Adrenal gland (tissue), 12 donors: ENCODE measurements around the gene INTS1. TPM values are rescaled to one million over a fixed set of nuclear protein-coding genes. Genes with fewer than 3 reads are reported as not detected.
A peak's percentile ranks its signal among the peaks of the same experiment; 100 is the strongest.

Source experiments
- DNase-seq, 7 donors: peaks; one replicate each; pipeline ENCODE4 v3.0.0-alpha.2; 2019 to 2020
- H3K27ac ChIP-seq, 5 donors: fragments of 200-600 bp; sonication (generic) in 4 of 5; 1 replicate in 3 of 5; 2 replicates in 2 of 5; pipeline versions ENCODE4 v1.5.1 to v1.8.0; 2016 to 2020; ENCODE audit warnings: mild to moderate bottlenecking in 1 of 5
- H3K27me3 ChIP-seq: fragments of 200-600 bp; 2 replicates; pipeline ENCODE4 v1.8.0; 2021
- H3K36me3 ChIP-seq, 2 donors: fragments of 200-600 bp; replicated peaks in 1 of 2; 1 replicate in 1 of 2; 2 replicates in 1 of 2; pipeline versions ENCODE4 v1.5.1 to v1.8.0; 2018 to 2022
- H3K4me1 ChIP-seq, 2 donors: fragments of 200-600 bp; replicated peaks in 1 of 2; 1 replicate in 1 of 2; 2 replicates in 1 of 2; pipeline versions ENCODE4 v1.5.1 to v1.8.0; 2018 to 2021
- H3K4me3 ChIP-seq, 4 donors: fragments of 200-600 bp; sonication (generic) in 3 of 4; one replicate each; pipeline ENCODE4 v1.5.1; 2016 to 2018
- H3K9me3 ChIP-seq, 3 donors: fragments of 200-600 bp; sonication (generic) in 1 of 3; replicated peaks in 1 of 3; 1 replicate in 2 of 3; 2 replicates in 1 of 3; pipeline versions ENCODE4 v1.5.1 to v1.8.0; 2016 to 2021
- POLR2A ChIP-seq, 2 donors: fragments of 450-650 bp; IDR thresholded peaks; one replicate each; pipeline ENCODE4 v1.6.1; 2017; ENCODE audit warnings: antibody characterized with exemption in 2 of 2, mild to moderate bottlenecking in 2 of 2, moderate library complexity in 1 of 2
- WGBS, 4 donors: extraction: QIAGEN DNeasy Blood & Tissue Kit in 2 of 4; methylation state at CpG; one replicate each; pipeline versions ENCODE4 v1.1.5 to v1.1.7; 2013 to 2017; 5-methylcytosine and 5-hydroxymethylcytosine counted together
- intact Hi-C, 2 donors: fragments of 100-400 bp; cut with DNase I; formaldehyde crosslinking; loops; one replicate each; pipeline versions ENCODE4 v1.14.1 to v1.15.0; 2022 to 2023
- polyA plus RNA-seq, 3 donors: library from polyadenylated mRNA; stranded (reverse); fragments of 200-250 nt in 2 of 3; fragments of 350-450 nt in 1 of 3; fragmentation: Illumina TruSeq in 1 of 3; extraction: RNeasy Lipid Tissue Mini Kit (QIAGEN cat#74804) in 1 of 3; gene quantifications; one replicate each; pipeline ENCODE4 v1.2.3, GENCODE V29; 2013 to 2014
- total RNA-seq, 9 donors: library from RNA; depleted of rRNA in 4 of 9; stranded (reverse); fragments of >200 nt in 4 of 9; fragments of 120-200 nt in 1 of 9; fragmentation: NEBNext Ultra II Directional in 1 of 9; extraction: Animal tissue kit (Norgen Biotek cat#: 25700) in 1 of 9; gene quantifications; one replicate each; pipeline versions ENCODE4 v1.1.0 to v1.2.4, GENCODE V29; 2013 to 2023
- TF ChIP-seq, protein P1 (sequence below), 6 experiments: fragments of 450-650 bp in 4 of 6; fragments of 200-600 bp in 2 of 6; sonication (generic) in 1 of 6; IDR thresholded peaks; 1 replicate in 5 of 6; 2 replicates in 1 of 6; pipeline versions ENCODE4 v1.5.1 to v1.8.0; 2016 to 2021; ENCODE audit warnings: antibody characterized with exemption in 6 of 6, mild to moderate bottlenecking in 2 of 6, moderate library complexity in 1 of 6
- donor health status: healthy with polysubstance abuse.
- donor health status: Bipolar disorder and iron deficiency.
- donor health status: DM: yes; HTN: yes; CAD: no.
- donor health status: DM: no; HTN: no; CAD: no.
- donor health status: DM: no; HTN: no; CAD: no.
- donor health status: DM: yes; HTN: yes; CAD: no.

The INTS1 gene
- total and polyA plus RNA-seq, 12 donors = 4.7 to 152 (median 72.8) TPM

DNA sequence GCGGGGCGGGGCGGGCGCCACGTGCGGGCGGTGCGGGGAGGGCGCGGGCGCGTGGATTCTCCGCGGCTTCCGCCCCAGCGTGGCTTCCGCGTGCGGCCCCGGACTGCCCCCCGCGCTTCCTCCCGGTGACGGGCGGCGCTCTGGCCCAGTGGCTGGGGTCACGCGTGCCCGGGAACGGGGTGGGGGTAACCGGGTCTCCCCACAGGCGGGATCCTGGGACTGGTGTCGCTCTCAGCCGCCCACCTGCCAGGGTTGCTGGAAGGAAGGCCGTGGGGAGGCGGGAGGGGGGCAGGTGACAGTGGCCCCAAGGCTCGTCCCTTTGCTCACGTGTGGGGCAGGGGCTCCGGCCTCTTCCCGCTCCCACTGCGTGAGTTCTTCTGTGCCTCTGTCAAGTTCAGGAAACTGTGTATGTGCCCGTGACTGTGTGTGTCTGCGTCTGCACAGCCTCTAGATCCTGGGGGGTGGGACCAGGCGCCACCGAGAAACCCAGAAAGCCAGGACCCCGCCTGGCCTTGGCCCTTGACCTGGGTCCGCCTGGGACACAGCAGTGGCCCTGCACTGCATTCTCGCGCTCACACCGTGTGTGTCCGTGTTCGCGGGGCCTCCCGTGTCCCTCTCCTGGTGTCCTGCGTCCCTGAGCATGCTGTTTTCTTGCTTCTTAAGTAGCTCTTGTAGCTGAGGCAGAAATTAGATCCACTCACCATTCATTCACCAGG, 27.2 kb upstream of the INTS1 start:
- DNase-seq = peak; percentile 50 to 81 (median 66)
- intact Hi-C loops = no loop called here
- 0 to 4% (median 1%) methylated on average over 1 to 52 of the region's 55 CpGs for WGBS, 4 donors

DNA sequence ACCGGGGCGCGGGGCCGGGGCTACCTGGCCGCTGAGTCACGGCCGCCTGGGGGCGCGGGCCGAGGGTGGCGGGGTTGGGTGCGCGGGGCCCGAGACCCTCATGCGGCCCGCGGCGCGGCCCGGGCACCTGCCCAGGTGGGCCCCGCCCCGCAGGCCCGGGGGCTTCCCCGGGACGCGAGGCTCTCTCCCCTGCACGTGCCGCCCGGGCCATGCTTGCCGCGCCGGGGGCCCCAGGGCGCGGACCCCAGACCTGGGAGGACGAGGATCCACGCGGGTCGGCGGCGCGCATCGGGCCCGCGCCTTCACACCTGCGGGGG, 26.7 kb upstream of the INTS1 start:
- TF ChIP-seq, protein P1, sequence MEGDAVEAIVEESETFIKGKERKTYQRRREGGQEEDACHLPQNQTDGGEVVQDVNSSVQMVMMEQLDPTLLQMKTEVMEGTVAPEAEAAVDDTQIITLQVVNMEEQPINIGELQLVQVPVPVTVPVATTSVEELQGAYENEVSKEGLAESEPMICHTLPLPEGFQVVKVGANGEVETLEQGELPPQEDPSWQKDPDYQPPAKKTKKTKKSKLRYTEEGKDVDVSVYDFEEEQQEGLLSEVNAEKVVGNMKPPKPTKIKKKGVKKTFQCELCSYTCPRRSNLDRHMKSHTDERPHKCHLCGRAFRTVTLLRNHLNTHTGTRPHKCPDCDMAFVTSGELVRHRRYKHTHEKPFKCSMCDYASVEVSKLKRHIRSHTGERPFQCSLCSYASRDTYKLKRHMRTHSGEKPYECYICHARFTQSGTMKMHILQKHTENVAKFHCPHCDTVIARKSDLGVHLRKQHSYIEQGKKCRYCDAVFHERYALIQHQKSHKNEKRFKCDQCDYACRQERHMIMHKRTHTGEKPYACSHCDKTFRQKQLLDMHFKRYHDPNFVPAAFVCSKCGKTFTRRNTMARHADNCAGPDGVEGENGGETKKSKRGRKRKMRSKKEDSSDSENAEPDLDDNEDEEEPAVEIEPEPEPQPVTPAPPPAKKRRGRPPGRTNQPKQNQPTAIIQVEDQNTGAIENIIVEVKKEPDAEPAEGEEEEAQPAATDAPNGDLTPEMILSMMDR (IDR thresholded peaks at IDR 0.05) = no peak
- no peak for TF ChIP-seq POLR2A (IDR thresholded peaks at IDR 0.05)
- Histone ChIP-seq H3K27me3 (no peaks in the 10 kb centered on the region), H3K4me1 (peaks cover 29 to 34% of the 10 kb centered on the region in 2 donors), H3K27ac (peak overlapping the region; percentile 82 to 98 (median 93)), H3K4me3 (peak overlapping the region in 2 of 4 donors; percentile 18 to 93), H3K36me3 (no peaks in the 10 kb centered on the region), H3K9me3 (no peaks in the 10 kb centered on the region)
- intact Hi-C loops = no loop called here
- no peak for DNase-seq
- 0 to 1% (median 1%) methylated on average over 7 to 45 of the region's 45 CpGs; no CpG with 5 or more reads in 1 of the 4 donors for WGBS, 4 donors

More for the DNA sequence above, 27.2 kb upstream of the INTS1 start:
- TF ChIP-seq, protein P1 (IDR thresholded peaks at IDR 0.05) = no peak
- peak in 1 of 2 donors; percentile 59 for TF ChIP-seq POLR2A (IDR thresholded peaks at IDR 0.05)
- Histone ChIP-seq H3K36me3 (no peaks in the 10 kb centered on the region), H3K27ac (peak overlapping the region; percentile 82 to 98 (median 93)), H3K27me3 (no peaks in the 10 kb centered on the region), H3K9me3 (no peaks in the 10 kb centered on the region), H3K4me3 (peak overlapping the region in 2 of 4 donors; percentile 18 to 93), H3K4me1 (peaks cover 32 to 39% of the 10 kb centered on the region in 2 donors)

DNA sequence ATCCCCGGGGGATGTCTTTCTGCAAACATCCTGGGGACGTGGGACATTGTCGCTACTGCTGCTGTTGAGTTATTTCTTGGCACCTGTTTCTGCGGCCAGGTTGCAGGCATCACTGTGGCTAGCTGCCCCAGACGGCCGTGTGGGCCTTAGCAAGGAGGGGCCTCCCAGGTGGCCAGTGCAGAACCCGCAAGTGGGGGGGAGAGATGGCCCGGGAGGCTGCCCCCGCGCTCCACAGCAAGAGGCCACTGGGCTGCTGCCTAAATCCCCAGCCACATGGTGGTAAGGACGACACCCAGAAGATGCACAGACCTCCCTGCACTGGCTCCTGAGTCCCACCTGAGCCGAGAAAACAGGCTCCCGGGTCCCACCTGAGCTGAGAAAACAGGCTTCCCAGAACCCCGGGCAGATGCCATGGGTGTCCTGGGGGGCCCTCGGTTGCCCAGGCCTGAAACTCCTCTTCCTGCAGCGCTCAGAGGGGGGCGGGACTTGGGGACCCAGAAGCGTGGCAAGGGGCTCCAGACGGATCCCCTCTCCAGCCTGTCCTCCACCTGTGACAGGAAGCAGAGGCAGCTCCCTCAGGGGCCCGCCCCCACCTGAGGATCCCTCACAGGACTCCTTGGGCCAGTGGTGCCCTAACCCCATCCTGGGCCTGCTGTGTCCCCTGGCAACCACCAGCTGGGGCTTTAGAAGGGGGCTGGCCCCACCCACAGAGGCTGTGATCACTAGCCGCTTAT, 25.4 kb upstream of the INTS1 start:
- TF ChIP-seq, protein P1 (IDR thresholded peaks at IDR 0.05) = no peak
- TF ChIP-seq POLR2A (IDR thresholded peaks at IDR 0.05) = no peak
- Histone ChIP-seq H3K9me3 (no peaks in the 10 kb centered on the region), H3K4me3 (no peak overlapping the region), H3K27me3 (no peaks in the 10 kb centered on the region), H3K4me1 (peaks cover 28 to 29% of the 10 kb centered on the region in 2 donors), H3K36me3 (no peaks in the 10 kb centered on the region), H3K27ac (no peak overlapping the region)
- DNase-seq = peak in 1 of 7 donors; percentile 41
- 65 to 92% (median 69%) methylated on average over 5 to 21 of the region's 21 CpGs for WGBS, 4 donors
- intact Hi-C loops = no loop called here

DNA sequence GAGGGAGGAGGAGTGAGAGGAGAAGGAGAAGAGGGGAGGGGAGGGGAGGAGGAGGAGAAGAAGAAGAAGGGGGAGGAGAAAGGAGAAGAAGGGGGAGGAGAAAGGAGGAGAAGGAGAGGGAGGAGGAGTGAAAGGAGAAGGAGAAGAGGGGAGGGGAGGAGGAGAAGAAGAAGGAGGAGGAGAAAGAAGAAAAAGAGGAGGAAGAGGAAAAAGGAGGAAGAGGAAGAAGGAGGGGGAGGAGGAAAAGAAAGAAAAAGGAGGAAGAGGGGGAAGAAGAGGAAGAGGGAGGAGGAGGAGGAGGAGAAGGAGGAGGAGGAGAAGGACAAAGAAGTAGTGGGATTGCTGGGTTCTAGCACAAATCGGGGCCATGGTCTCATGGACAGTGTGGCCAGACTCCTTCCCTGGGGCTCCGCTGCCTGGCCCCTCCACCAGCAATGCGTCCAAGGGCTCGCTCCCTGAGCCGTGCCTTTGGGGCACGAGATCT, 22.1 kb upstream of the INTS1 start:
- DNase-seq = no peak
- no peak overlapping the region for H3K27ac ChIP-seq
- TF ChIP-seq, protein P1 (IDR thresholded peaks at IDR 0.05) = no peak
- no peak for TF ChIP-seq POLR2A (IDR thresholded peaks at IDR 0.05)
- WGBS, 4 donors = 46 to 58% (median 47%) methylated on average over 6 of the region's 6 CpGs
- H3K9me3 ChIP-seq = no peaks in the 10 kb centered on the region
- H3K36me3 ChIP-seq = no peaks in the 10 kb centered on the region
- H3K4me3 ChIP-seq = no peak overlapping the region
- peaks cover under 1% of the 10 kb centered on the region in 2 donors for H3K4me1 ChIP-seq
- H3K27me3 ChIP-seq = no peaks in the 10 kb centered on the region
- intact Hi-C loops = no loop called here
